Astrocyte (in vitro differentiated cells and primary cell): ENCODE measurements around the gene IFITM10. TPM values are rescaled to one million over a fixed set of nuclear protein-coding genes. Genes with fewer than 3 reads are reported as not detected.

Experiments used
- DNase-seq: peaks from one replicate; pipeline ENCODE4 v3.0.0-alpha.2; 2010; ENCODE audit warnings: low read depth
- FAIRE-seq: peaks from 2 replicates; lab custom pipeline; 2011; peaks lifted over from hg19 to GRCh38; lab: Jason Lieb, UNC
- H2AFZ ChIP-seq: 2 replicates; pipeline ENCODE4 v1.6.0; 2012; ENCODE audit warnings: low read depth, low read length, inconsistent platforms
- H3K27ac ChIP-seq: 2 replicates; pipeline ENCODE4 v1.5.1; 2011; ENCODE audit warnings: low read depth, low read length, inconsistent platforms
- H3K27me3 ChIP-seq: 2 replicates; pipeline ENCODE4 v1.6.0; 2011; ENCODE audit warnings: low read length, inconsistent platforms; ENCODE audit not compliant: insufficient read depth
- H3K36me3 ChIP-seq: 2 replicates; pipeline ENCODE4 v1.5.1; 2011; ENCODE audit warnings: low read length, inconsistent platforms; ENCODE audit not compliant: insufficient read depth
- H3K4me1 ChIP-seq: 2 replicates; pipeline ENCODE4 v1.5.1; 2011; ENCODE audit warnings: low read length, inconsistent platforms; ENCODE audit not compliant: insufficient read depth
- H3K4me2 ChIP-seq: 2 replicates; pipeline ENCODE4 v1.6.0; 2012; ENCODE audit warnings: low read length, inconsistent platforms
- H3K4me3 ChIP-seq: 2 replicates; pipeline ENCODE4 v1.5.1; 2011; ENCODE audit warnings: low read depth, mild to moderate bottlenecking, low read length, inconsistent platforms; ENCODE audit not compliant: insufficient read depth
- H3K79me2 ChIP-seq: 2 replicates; pipeline ENCODE4 v1.6.0; 2012; ENCODE audit warnings: mild to moderate bottlenecking, low read length, inconsistent platforms; ENCODE audit not compliant: insufficient read depth
- H3K9ac ChIP-seq: 2 replicates; pipeline ENCODE4 v1.6.0; 2012; ENCODE audit warnings: mild to moderate bottlenecking, low read length, inconsistent platforms
- H3K9me3 ChIP-seq: 2 replicates; pipeline ENCODE4 v1.5.1; 2012; ENCODE audit warnings: low read depth, mild to moderate bottlenecking, low read length, inconsistent platforms; ENCODE audit not compliant: insufficient read depth
- H4K20me1 ChIP-seq: 2 replicates; pipeline ENCODE4 v1.6.0; 2012; ENCODE audit warnings: low read length, inconsistent platforms; ENCODE audit not compliant: insufficient read depth
- H3K27ac Mint-ChIP-seq: one replicate; pipeline ENCODE4 v1.8.0; 2021; ENCODE audit warnings: mild to moderate bottlenecking, mixed read lengths; ENCODE audit not compliant: unreplicated experiment
- H3K27me3 Mint-ChIP-seq: one replicate; pipeline ENCODE4 v1.8.0; 2021; ENCODE audit warnings: low read depth, mixed read lengths; ENCODE audit not compliant: unreplicated experiment
- H3K36me3 Mint-ChIP-seq: one replicate; pipeline ENCODE4 v1.8.0; 2021; ENCODE audit warnings: low read depth, mixed read lengths; ENCODE audit not compliant: unreplicated experiment
- H3K4me1 Mint-ChIP-seq: one replicate; pipeline ENCODE4 v1.8.0; 2021; ENCODE audit warnings: low read depth, mixed read lengths; ENCODE audit not compliant: unreplicated experiment
- H3K4me3 Mint-ChIP-seq: one replicate; pipeline ENCODE4 v1.8.0; 2021; ENCODE audit warnings: mild to moderate bottlenecking, moderate library complexity, mixed read lengths; ENCODE audit not compliant: unreplicated experiment
- H3K9me3 Mint-ChIP-seq: one replicate; pipeline ENCODE4 v1.8.0; 2021; ENCODE audit warnings: mild to moderate bottlenecking, mixed read lengths; ENCODE audit not compliant: unreplicated experiment
- CTCF ChIP-seq: IDR thresholded peaks from 2 replicates; pipeline ENCODE4 v1.5.1; 2011; ENCODE audit warnings: low read depth, mild to moderate bottlenecking, inconsistent platforms, low read length, moderate library complexity; ENCODE audit not compliant: insufficient read depth
- EZH2 ChIP-seq: IDR thresholded peaks from 2 replicates; pipeline ENCODE4 v1.6.1; 2012; ENCODE audit warnings: mild to moderate bottlenecking, low read length, inconsistent platforms; ENCODE audit not compliant: insufficient read depth
- total RNA-seq: library from RNA; stranded (reverse); gene quantifications from 2 replicates; pipeline ENCODE4 v1.2.1, GENCODE V29; 2021

Gene IFITM10
- total RNA-seq, 1 donor from 2014 or later = 2.0 TPM

GRCh38 chr11:1761110-1761856 lies 10.9 kb upstream of the IFITM10 start:
- FAIRE-seq = no peak
- H3K27me3 Mint-ChIP-seq = no peaks in the 10 kb centered on the region
- H3K27ac ChIP-seq = no peak overlapping the region
- H3K79me2 ChIP-seq = peaks cover 27% of the 10 kb centered on the region
- no peaks in the 10 kb centered on the region for H3K36me3 Mint-ChIP-seq
- peak overlapping the region; percentile 37 for H3K9ac ChIP-seq
- H3K36me3 ChIP-seq = no peaks in the 10 kb centered on the region
- peaks cover 32% of the 10 kb centered on the region for H4K20me1 ChIP-seq
- peaks cover 13% of the 10 kb centered on the region for H3K4me1 Mint-ChIP-seq
- H3K9me3 Mint-ChIP-seq = no peaks in the 10 kb centered on the region
- H3K4me3 Mint-ChIP-seq = no peak overlapping the region
- DNase-seq = no peak
- no peaks in the 10 kb centered on the region for H3K9me3 ChIP-seq
- H3K4me3 ChIP-seq = no peak overlapping the region
- H3K27ac Mint-ChIP-seq = no peak overlapping the region
- H3K4me2 ChIP-seq = peak overlapping the region; percentile 17
- H3K4me1 ChIP-seq = peaks cover 39% of the 10 kb centered on the region
- TF ChIP-seq CTCF = no peak
- no peak for TF ChIP-seq EZH2
- H2AFZ ChIP-seq = no peak overlapping the region
- H3K27me3 ChIP-seq = no peaks in the 10 kb centered on the region

- H3K27ac ChIP-seq = no peak overlapping the region
- peaks cover 13% of the 10 kb centered on the region for H3K4me1 Mint-ChIP-seq
- H3K9me3 ChIP-seq = no peaks in the 10 kb centered on the region
- H3K79me2 ChIP-seq = peaks cover 27% of the 10 kb centered on the region
- H3K27me3 Mint-ChIP-seq = no peaks in the 10 kb centered on the region
- peaks cover 39% of the 10 kb centered on the region for H3K4me1 ChIP-seq
- peak overlapping the region; percentile 17 for H3K4me2 ChIP-seq
- DNase-seq (peak; percentile 41), FAIRE-seq (no peak)
- H3K9me3 Mint-ChIP-seq = no peaks in the 10 kb centered on the region
- H2AFZ ChIP-seq = no peak overlapping the region
- H4K20me1 ChIP-seq = peaks cover 40% of the 10 kb centered on the region
- TF ChIP-seq CTCF (no peak), EZH2 (no peak)
- peak overlapping the region; percentile 37 for H3K9ac ChIP-seq
- H3K4me3 ChIP-seq = no peak overlapping the region
- H3K36me3 Mint-ChIP-seq = peaks cover 4% of the 10 kb centered on the region
- H3K4me3 Mint-ChIP-seq = no peak overlapping the region
- H3K36me3 ChIP-seq = no peaks in the 10 kb centered on the region
- H3K27me3 ChIP-seq = no peaks in the 10 kb centered on the region
- peak overlapping the region; percentile 41 for H3K27ac Mint-ChIP-seq
Measured at GRCh38 chr11:1760351-1761109, 10.1 kb upstream of the IFITM10 start.
